Caco-2 (cell line): Measurements from ENCODE around the gene APOBR. TPM values are rescaled to one million over a fixed set of nuclear protein-coding genes. Genes with fewer than 3 reads are reported as not detected.
"Not testable (repeated sequence)": the region's sequence is repeated elsewhere in the genome, so short reads cannot be mapped to it uniquely, and the experiment has no call there.

ENCODE experiments used
- BruUV-seq: library from RNA; stranded (reverse); fragments of 400-500 nt; replicated peaks from 2 replicates; lab custom pipeline; 2021; lab: Mats Ljungman, UMichigan
- CTCF ChIA-PET: fragments of 300-600 bp; sonication (Branson Sonifier 250); formaldehyde crosslinking; loops from one replicate; lab custom pipeline; 2022; ENCODE audit warnings: antibody characterized with exemption; lab: Charles Lee
- POLR2A ChIA-PET: fragments of 300-600 bp; sonication (Branson Sonifier 250); formaldehyde crosslinking; loops from one replicate; lab custom pipeline; 2022; ENCODE audit warnings: antibody characterized with exemption; lab: Charles Lee
- DNase-seq, 2 experiments: peaks; one replicate each; pipeline versions ENCODE4 v3.0.0 to v3.0.0-alpha.2; 2020 to 2022
- H3K27me3 ChIP-seq: replicated peaks from 2 replicates; pipeline ENCODE4 v1.6.0; 2011; ENCODE audit warnings: low read length; ENCODE audit not compliant: control insufficient read depth, insufficient read depth
- H3K36me3 ChIP-seq: 2 replicates; pipeline ENCODE4 v1.5.1; 2011; ENCODE audit warnings: low read length; ENCODE audit not compliant: control insufficient read depth, insufficient read depth
- H3K4me1 ChIP-seq: fragments of 250-450 bp; sonication (Bioruptor Pico); 2 replicates; pipeline ENCODE4 v1.5.1; 2020; ENCODE audit warnings: mild to moderate bottlenecking
- H3K4me3 ChIP-seq: 2 replicates; pipeline ENCODE4 v1.5.1; 2011; ENCODE audit warnings: low read depth, mild to moderate bottlenecking, control low read depth, low read length
- H3K9me3 ChIP-seq: fragments of 250-450 bp; sonication (Bioruptor Pico); 2 replicates; pipeline ENCODE4 v1.5.1; 2020; ENCODE audit warnings: mild to moderate bottlenecking, moderate library complexity
- H3K27ac Mint-ChIP-seq: one replicate; pipeline ENCODE4 v1.8.0; 2022; ENCODE audit warnings: mixed read lengths; ENCODE audit not compliant: unreplicated experiment
- H3K27me3 Mint-ChIP-seq: one replicate; pipeline ENCODE4 v1.8.0; 2022; ENCODE audit warnings: mixed read lengths; ENCODE audit not compliant: insufficient read depth, unreplicated experiment
- H3K36me3 Mint-ChIP-seq: one replicate; pipeline ENCODE4 v1.8.0; 2022; ENCODE audit warnings: mild to moderate bottlenecking, mixed read lengths; ENCODE audit not compliant: insufficient read depth, unreplicated experiment
- H3K4me1 Mint-ChIP-seq: one replicate; pipeline ENCODE4 v1.8.0; 2022; ENCODE audit warnings: low read depth, mixed read lengths; ENCODE audit not compliant: unreplicated experiment
- H3K4me3 Mint-ChIP-seq: one replicate; pipeline ENCODE4 v1.8.0; 2022; ENCODE audit warnings: mild to moderate bottlenecking, moderate library complexity, mixed read lengths; ENCODE audit not compliant: unreplicated experiment
- H3K9me3 Mint-ChIP-seq: one replicate; pipeline ENCODE4 v1.8.0; 2022; ENCODE audit warnings: mixed read lengths; ENCODE audit not compliant: unreplicated experiment
- CTCF ChIP-seq, 2 experiments: fragments of 200-600 bp in 1 of 2; IDR thresholded peaks; 1 replicate in 1 of 2; 2 replicates in 1 of 2; pipeline versions ENCODE4 v1.5.1 to v1.8.0; 2011 to 2022; ENCODE audit warnings: antibody characterized with exemption in 1 of 2, control low read depth in 1 of 2, inconsistent platforms in 1 of 2, low read depth in 1 of 2, low read length in 1 of 2, mild to moderate bottlenecking in 1 of 2, moderate library complexity in 1 of 2; ENCODE audit not compliant: insufficient read depth in 1 of 2, severe bottlenecking in 1 of 2, unreplicated experiment in 1 of 2
- intact Hi-C: fragments of 100-400 bp; cut with micrococcal nuclease; formaldehyde crosslinking; loops from one replicate; pipeline ENCODE4 v1.10.0; 2022; ENCODE audit not compliant: unreplicated experiment
- total RNA-seq: library from RNA; stranded (reverse); gene quantifications from 2 replicates; pipeline ENCODE4 v1.2.3, GENCODE V29; 2022

The APOBR gene
- total RNA-seq, 1 experiment from 2014 or later, result 0.61 TPM

- CTCF ChIA-PET, result no interaction called here
- H3K36me3 ChIP-seq, result no peaks in the 10 kb centered on the region
Observed at GRCh38 chr16:28524681-28525171, 30.3 kb downstream of the APOBR start.

DNA sequence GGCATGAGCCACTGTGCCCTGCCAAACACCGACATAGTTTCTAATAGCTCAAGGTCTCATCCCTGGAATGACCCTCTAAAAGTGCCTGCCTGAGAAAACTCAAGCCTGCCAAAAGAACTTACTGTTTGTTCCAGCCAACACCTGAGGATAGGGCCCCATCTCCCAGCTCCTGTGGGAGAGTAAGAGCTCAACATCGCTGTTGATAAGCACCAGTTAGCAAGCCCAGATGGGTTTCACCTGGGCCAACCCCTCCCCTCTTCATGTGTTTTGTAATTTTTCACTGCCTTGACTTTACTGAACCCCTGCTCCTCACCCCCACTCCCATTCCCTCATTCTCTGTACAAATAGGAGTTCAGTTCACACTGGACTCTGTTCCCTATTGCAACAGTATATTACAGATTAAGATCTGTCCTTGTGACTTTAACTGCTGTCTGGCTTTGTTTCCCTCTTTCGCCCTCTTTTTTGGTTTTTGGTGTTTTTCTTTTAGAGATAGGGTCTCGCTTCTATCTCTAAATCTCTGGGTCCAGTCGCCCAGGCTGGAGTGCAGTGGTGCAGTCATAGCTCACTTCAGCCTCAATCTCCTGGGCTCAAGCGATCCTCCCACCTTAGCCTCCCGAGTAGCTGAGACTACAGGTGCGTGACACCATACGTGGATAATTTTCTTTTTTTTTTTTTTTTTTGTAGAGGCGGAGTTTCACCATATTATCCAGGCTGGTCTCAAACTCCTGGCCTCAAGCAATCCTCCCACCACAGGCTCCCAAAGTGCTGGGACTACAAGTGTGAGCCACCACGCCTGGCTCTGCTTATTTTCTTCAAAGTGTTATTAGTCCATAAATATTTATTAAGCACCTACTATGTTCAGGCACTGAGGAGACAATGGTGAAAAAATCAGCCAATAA is 32.0 kb downstream of the APOBR start:
- POLR2A ChIA-PET, result interaction anchor here (0.7 to 1.0 kb wide), 3 partner anchors 8 to 27 kb away, joined by 3 to 5 read pairs (median 4); no protein-coding TSS in a partner anchor
- Mint-ChIP-seq H3K27ac (peak overlapping the region; percentile 74), H3K4me1 (peaks cover 13% of the 10 kb centered on the region), H3K4me3 (peak overlapping the region; percentile 43), H3K27me3 (no peaks in the 10 kb centered on the region), H3K9me3 (no peaks in the 10 kb centered on the region), H3K36me3 (no peaks in the 10 kb centered on the region)
- CTCF ChIA-PET, result interaction anchor here (1.0 kb wide), 1 partner anchor 15 kb away, joined by 5 read pairs; no protein-coding TSS in a partner anchor
- BruUV-seq, result no TSS peak
- intact Hi-C loops, result loop anchor here (2.0 kb wide), 1 partner anchor 34 kb away; the partner anchor contains the start of gene CLN3
- no peak for TF ChIP-seq CTCF (IDR thresholded peaks at IDR 0.05; ENCODE audit: insufficient read depth in 1 of 2, low read depth in 1 of 2, low read length in 1 of 2, severe bottlenecking in 1 of 2, unreplicated experiment in 1 of 2)
- DNase-seq, result peak; percentile 76 to 83
- Histone ChIP-seq H3K36me3 (no peaks in the 10 kb centered on the region), H3K27me3 (no peaks in the 10 kb centered on the region), H3K4me1 (peaks cover 46% of the 10 kb centered on the region), H3K9me3 (no peaks in the 10 kb centered on the region), H3K4me3 (no peak overlapping the region)

More at GRCh38 chr16:28524681-28525171, 30.3 kb downstream of the APOBR start:
- no peaks in the 10 kb centered on the region for H3K9me3 Mint-ChIP-seq
- Histone ChIP-seq H3K27me3 (no peaks in the 10 kb centered on the region), H3K4me1 (peaks cover 46% of the 10 kb centered on the region), H3K9me3 (no peaks in the 10 kb centered on the region), H3K4me3 (no peak overlapping the region)
- peaks cover 13% of the 10 kb centered on the region for H3K4me1 Mint-ChIP-seq
- H3K36me3 Mint-ChIP-seq, result no peaks in the 10 kb centered on the region
- POLR2A ChIA-PET, result no interaction called here
- TF ChIP-seq CTCF (IDR thresholded peaks at IDR 0.05; ENCODE audit: insufficient read depth in 1 of 2, low read depth in 1 of 2, low read length in 1 of 2, severe bottlenecking in 1 of 2, unreplicated experiment in 1 of 2), result no peak
- H3K27ac Mint-ChIP-seq, result peak overlapping the region; percentile 13
- DNase-seq, result peak in 1 of 2 experiments; percentile 30
- H3K27me3 Mint-ChIP-seq, result no peaks in the 10 kb centered on the region
- BruUV-seq, result TSS peak; percentile 34
- no peak overlapping the region for H3K4me3 Mint-ChIP-seq
- intact Hi-C loops, result no loop called here

GRCh38 chr16:28527100-28527785 is 32.8 kb downstream of the APOBR start:
- H3K4me1 Mint-ChIP-seq, result peaks cover 17% of the 10 kb centered on the region
- H3K9me3 Mint-ChIP-seq, H3K27me3 ChIP-seq, DNase-seq, CTCF ChIA-PET, H3K9me3 ChIP-seq, POLR2A ChIA-PET, H3K27me3 Mint-ChIP-seq, H3K4me3 ChIP-seq, H3K4me3 Mint-ChIP-seq, H3K36me3 ChIP-seq, H3K36me3 Mint-ChIP-seq, BruUV-seq, H3K27ac Mint-ChIP-seq: not testable (repeated sequence)
- H3K4me1 ChIP-seq, result peaks cover 49% of the 10 kb centered on the region
- intact Hi-C loops, result loop anchor here (2.0 kb wide), 1 partner anchor 34 kb away; the partner anchor contains the start of gene CLN3
